GM23338 (cell line): ENCODE measurements around the gene ANKFN1. TPM values are rescaled to one million over a fixed set of nuclear protein-coding genes. Genes with fewer than 3 reads are reported as not detected.
A peak's percentile ranks its signal among the peaks of the same experiment; 100 is the strongest.

Source experiments
- ATAC-seq: fragments of 200-7000 bp; cut with Tn5 transposase; 3 replicates; pipeline ENCODE4 v1.9.1; 2020
- DNase-seq: peaks from one replicate; pipeline ENCODE4 v3.0.0-alpha.2; 2015; ENCODE audit warnings: low spot score
- H2AFZ ChIP-seq: fragments of 200-600 bp; sonication (generic); 2 replicates; pipeline ENCODE4 v1.8.0; 2016; ENCODE audit warnings: antibody characterized with exemption, mild to moderate bottlenecking, moderate library complexity
- H3F3A ChIP-seq: fragments of 200-600 bp; sonication (generic); replicated peaks from 2 replicates; pipeline ENCODE4 v1.8.0; 2017; ENCODE audit warnings: antibody characterized with exemption, mixed run types, low read depth
- H3K27ac ChIP-seq: fragments of 200-600 bp; sonication (generic); 2 replicates; pipeline ENCODE4 v1.6.1; 2016; ENCODE audit warnings: low read depth
- H3K27me3 ChIP-seq: fragments of 200-600 bp; sonication (generic); 2 replicates; pipeline ENCODE4 v1.8.0; 2016; ENCODE audit warnings: mild to moderate bottlenecking, mixed run types, moderate library complexity; ENCODE audit not compliant: insufficient read depth
- H3K36me3 ChIP-seq: fragments of 200-600 bp; sonication (generic); 2 replicates; pipeline ENCODE4 v1.8.0; 2016; ENCODE audit warnings: mild to moderate bottlenecking; ENCODE audit not compliant: insufficient read depth
- H3K4me1 ChIP-seq: fragments of 200-600 bp; sonication (generic); 2 replicates; pipeline ENCODE4 v1.8.0; 2016; ENCODE audit warnings: mild to moderate bottlenecking, moderate library complexity; ENCODE audit not compliant: insufficient read depth
- H3K4me2 ChIP-seq: fragments of 200-600 bp; sonication (generic); 2 replicates; pipeline ENCODE4 v1.7.1; 2017; ENCODE audit warnings: mixed run types
- H3K4me3 ChIP-seq: fragments of 200-600 bp; sonication (generic); 2 replicates; pipeline ENCODE4 v1.6.1; 2016; ENCODE audit warnings: mixed run types
- H3K79me2 ChIP-seq: fragments of 200-600 bp; sonication (generic); replicated peaks from 2 replicates; pipeline ENCODE4 v1.8.0; 2017; ENCODE audit warnings: mild to moderate bottlenecking; ENCODE audit not compliant: insufficient read depth
- H3K9me2 ChIP-seq: fragments of 200-600 bp; sonication (generic); 2 replicates; pipeline ENCODE4 v1.8.0; 2017; ENCODE audit not compliant: insufficient read depth
- H4K20me1 ChIP-seq: fragments of 200-600 bp; sonication (generic); replicated peaks from 2 replicates; pipeline ENCODE4 v1.8.0; 2017; ENCODE audit warnings: mild to moderate bottlenecking; ENCODE audit not compliant: insufficient read depth
- H3K27ac Mint-ChIP-seq: 2 replicates; pipeline ENCODE4 v1.8.0; 2020; ENCODE audit warnings: inconsistent platforms, mild to moderate bottlenecking, moderate library complexity, mixed read lengths
- H3K27me3 Mint-ChIP-seq: 3 replicates; pipeline ENCODE4 v1.8.0; 2022; ENCODE audit warnings: low read depth, mild to moderate bottlenecking, moderate library complexity, mixed read lengths, inconsistent platforms; ENCODE audit not compliant: insufficient read depth, poor library complexity
- H3K36me3 Mint-ChIP-seq: 3 replicates; pipeline ENCODE4 v1.8.0; 2021; ENCODE audit warnings: low read depth, mild to moderate bottlenecking, inconsistent platforms, moderate library complexity, mixed read lengths
- H3K4me1 Mint-ChIP-seq: 3 replicates; pipeline ENCODE4 v1.8.0; 2020; ENCODE audit warnings: mild to moderate bottlenecking, inconsistent platforms, mixed read lengths
- H3K4me3 Mint-ChIP-seq: 3 replicates; pipeline ENCODE4 v1.8.0; 2021; ENCODE audit warnings: moderate library complexity, mild to moderate bottlenecking, inconsistent platforms, mixed read lengths
- H3K9me3 Mint-ChIP-seq: 3 replicates; pipeline ENCODE4 v1.8.0; 2020; ENCODE audit warnings: moderate library complexity, mild to moderate bottlenecking, inconsistent platforms, mixed read lengths
- EZH2 ChIP-seq: fragments of 200-600 bp; sonication (generic); IDR thresholded peaks from one replicate; pipeline ENCODE4 v1.8.0; 2017; ENCODE audit warnings: antibody characterized with exemption, mild to moderate bottlenecking, low read depth; ENCODE audit not compliant: unreplicated experiment
- NANOG ChIP-seq: IDR thresholded peaks from 2 replicates; pipeline ENCODE4 v1.6.1; 2016; ENCODE audit warnings: antibody characterized with exemption, borderline replicate concordance
- POLR2AphosphoS5 ChIP-seq: IDR thresholded peaks from 2 replicates; pipeline ENCODE4 v1.6.1; 2016; ENCODE audit warnings: antibody characterized with exemption, low read depth
- STAT1 ChIP-seq: IDR thresholded peaks from one replicate; pipeline ENCODE4 v1.6.1; 2016; ENCODE audit warnings: antibody characterized with exemption; ENCODE audit not compliant: unreplicated experiment
- ZNF114 ChIP-seq: fragments of 250-450 bp; sonication (Bioruptor Pico); IDR thresholded peaks from 2 replicates; pipeline ENCODE4 v1.5.0; 2020; ENCODE audit warnings: mild to moderate bottlenecking, moderate library complexity
- polyA plus RNA-seq: library from polyadenylated mRNA; unstranded; fragments of >200 nt; fragmentation: Nextera tagmentation; extraction: Ambion mirVana; gene quantifications from 2 replicates; pipeline ENCODE4 v1.2.1, GENCODE V29; 2016
- total RNA-seq: library from RNA; depleted of rRNA; stranded (reverse); fragments of >200 nt; shearing (Covaris generic); gene quantifications from 2 replicates; pipeline ENCODE4 v1.2.3, GENCODE V29; 2014
- TF ChIP-seq, protein P1 (sequence below): fragments of 250-450 bp; sonication (Bioruptor Pico); IDR thresholded peaks from 2 replicates; pipeline ENCODE4 v1.5.0; 2020; ENCODE audit warnings: mild to moderate bottlenecking, moderate library complexity
- TF ChIP-seq, protein P2 (sequence below): IDR thresholded peaks from one replicate; pipeline ENCODE4 v1.6.1; 2018; ENCODE audit warnings: antibody characterized with exemption; ENCODE audit not compliant: unreplicated experiment
- TF ChIP-seq, protein P3 (sequence below), 2 experiments: fragments of 200-600 bp in 1 of 2; sonication (generic) in 1 of 2; conservative IDR thresholded peaks; 2 replicates each; pipeline versions ENCODE4 v1.5.1 to v1.6.1; 2016 to 2017; ENCODE audit warnings: antibody characterized with exemption in 2 of 2, low read depth in 2 of 2, mild to moderate bottlenecking in 2 of 2, moderate library complexity in 1 of 2

Gene ANKFN1
- total and polyA plus RNA-seq, 2 experiments from 2014 or later: not detected

- Mint-ChIP-seq H3K27me3 (peaks cover 4% of the 10 kb centered on the region), H3K9me3 (no peaks in the 10 kb centered on the region; the same call in 2 of the 3 replicates), H3K27ac (no peak overlapping the region), H3K4me3 (no peak overlapping the region), H3K36me3 (no peaks in the 10 kb centered on the region), H3K4me1 (peaks cover 31% of the 10 kb centered on the region)
- TF ChIP-seq STAT1: no peak
- TF ChIP-seq, protein P1, sequence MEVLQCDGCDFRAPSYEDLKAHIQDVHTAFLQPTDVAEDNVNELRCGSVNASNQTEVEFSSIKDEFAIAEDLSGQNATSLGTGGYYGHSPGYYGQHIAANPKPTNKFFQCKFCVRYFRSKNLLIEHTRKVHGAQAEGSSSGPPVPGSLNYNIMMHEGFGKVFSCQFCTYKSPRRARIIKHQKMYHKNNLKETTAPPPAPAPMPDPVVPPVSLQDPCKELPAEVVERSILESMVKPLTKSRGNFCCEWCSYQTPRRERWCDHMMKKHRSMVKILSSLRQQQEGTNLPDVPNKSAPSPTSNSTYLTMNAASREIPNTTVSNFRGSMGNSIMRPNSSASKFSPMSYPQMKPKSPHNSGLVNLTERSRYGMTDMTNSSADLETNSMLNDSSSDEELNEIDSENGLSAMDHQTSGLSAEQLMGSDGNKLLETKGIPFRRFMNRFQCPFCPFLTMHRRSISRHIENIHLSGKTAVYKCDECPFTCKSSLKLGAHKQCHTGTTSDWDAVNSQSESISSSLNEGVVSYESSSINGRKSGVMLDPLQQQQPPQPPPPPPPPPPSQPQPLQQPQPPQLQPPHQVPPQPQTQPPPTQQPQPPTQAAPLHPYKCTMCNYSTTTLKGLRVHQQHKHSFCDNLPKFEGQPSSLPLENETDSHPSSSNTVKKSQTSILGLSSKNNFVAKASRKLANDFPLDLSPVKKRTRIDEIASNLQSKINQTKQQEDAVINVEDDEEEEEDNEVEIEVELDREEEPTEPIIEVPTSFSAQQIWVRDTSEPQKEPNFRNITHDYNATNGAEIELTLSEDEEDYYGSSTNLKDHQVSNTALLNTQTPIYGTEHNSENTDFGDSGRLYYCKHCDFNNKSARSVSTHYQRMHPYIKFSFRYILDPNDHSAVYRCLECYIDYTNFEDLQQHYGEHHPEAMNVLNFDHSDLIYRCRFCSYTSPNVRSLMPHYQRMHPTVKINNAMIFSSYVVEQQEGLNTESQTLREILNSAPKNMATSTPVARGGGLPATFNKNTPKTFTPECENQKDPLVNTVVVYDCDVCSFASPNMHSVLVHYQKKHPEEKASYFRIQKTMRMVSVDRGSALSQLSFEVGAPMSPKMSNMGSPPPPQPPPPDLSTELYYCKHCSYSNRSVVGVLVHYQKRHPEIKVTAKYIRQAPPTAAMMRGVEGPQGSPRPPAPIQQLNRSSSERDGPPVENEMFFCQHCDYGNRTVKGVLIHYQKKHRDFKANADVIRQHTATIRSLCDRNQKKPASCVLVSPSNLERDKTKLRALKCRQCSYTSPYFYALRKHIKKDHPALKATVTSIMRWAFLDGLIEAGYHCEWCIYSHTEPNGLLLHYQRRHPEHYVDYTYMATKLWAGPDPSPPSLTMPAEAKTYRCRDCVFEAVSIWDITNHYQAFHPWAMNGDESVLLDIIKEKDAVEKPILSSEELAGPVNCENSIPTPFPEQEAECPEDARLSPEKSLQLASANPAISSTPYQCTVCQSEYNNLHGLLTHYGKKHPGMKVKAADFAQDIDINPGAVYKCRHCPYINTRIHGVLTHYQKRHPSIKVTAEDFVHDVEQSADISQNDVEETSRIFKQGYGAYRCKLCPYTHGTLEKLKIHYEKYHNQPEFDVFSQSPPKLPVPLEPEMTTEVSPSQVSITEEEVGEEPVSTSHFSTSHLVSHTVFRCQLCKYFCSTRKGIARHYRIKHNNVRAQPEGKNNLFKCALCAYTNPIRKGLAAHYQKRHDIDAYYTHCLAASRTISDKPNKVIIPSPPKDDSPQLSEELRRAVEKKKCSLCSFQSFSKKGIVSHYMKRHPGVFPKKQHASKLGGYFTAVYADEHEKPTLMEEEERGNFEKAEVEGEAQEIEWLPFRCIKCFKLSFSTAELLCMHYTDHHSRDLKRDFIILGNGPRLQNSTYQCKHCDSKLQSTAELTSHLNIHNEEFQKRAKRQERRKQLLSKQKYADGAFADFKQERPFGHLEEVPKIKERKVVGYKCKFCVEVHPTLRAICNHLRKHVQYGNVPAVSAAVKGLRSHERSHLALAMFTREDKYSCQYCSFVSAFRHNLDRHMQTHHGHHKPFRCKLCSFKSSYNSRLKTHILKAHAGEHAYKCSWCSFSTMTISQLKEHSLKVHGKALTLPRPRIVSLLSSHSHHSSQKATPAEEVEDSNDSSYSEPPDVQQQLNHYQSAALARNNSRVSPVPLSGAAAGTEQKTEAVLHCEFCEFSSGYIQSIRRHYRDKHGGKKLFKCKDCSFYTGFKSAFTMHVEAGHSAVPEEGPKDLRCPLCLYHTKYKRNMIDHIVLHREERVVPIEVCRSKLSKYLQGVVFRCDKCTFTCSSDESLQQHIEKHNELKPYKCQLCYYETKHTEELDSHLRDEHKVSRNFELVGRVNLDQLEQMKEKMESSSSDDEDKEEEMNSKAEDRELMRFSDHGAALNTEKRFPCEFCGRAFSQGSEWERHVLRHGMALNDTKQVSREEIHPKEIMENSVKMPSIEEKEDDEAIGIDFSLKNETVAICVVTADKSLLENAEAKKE: no peak
- Histone ChIP-seq H3K79me2 (no peaks in the 10 kb centered on the region), H3K27me3 (no peaks in the 10 kb centered on the region), H3F3A (no peaks in the 10 kb centered on the region), H3K4me1 (peaks cover 23% of the 10 kb centered on the region), H3K36me3 (no peaks in the 10 kb centered on the region), H3K4me3 (no peak overlapping the region), H3K9me2 (no peaks in the 10 kb centered on the region; the same call in 1 of the 2 replicates), H2AFZ (peak overlapping the region; percentile 75; the same call in 1 of the 2 replicates), H3K27ac (no peak overlapping the region), H3K4me2 (peak overlapping the region; percentile 71; the same call in 1 of the 2 replicates), H4K20me1 (no peaks in the 10 kb centered on the region)
- no peak for DNase-seq
- no peak for ATAC-seq
Measured at GRCh38 chr17:56160422-56160821, 7.1 kb downstream of the ANKFN1 start.

GRCh38 chr17:56165072-56165641 is 11.9 kb downstream of the ANKFN1 start:
- no peak overlapping the region for H2AFZ ChIP-seq
- no peaks in the 10 kb centered on the region for H4K20me1 ChIP-seq
- no peaks in the 10 kb centered on the region for H3K36me3 Mint-ChIP-seq
- no peaks in the 10 kb centered on the region for H3K79me2 ChIP-seq
- no peak for DNase-seq
- peaks cover 13% of the 10 kb centered on the region for H3K4me1 ChIP-seq
- no peaks in the 10 kb centered on the region for H3K36me3 ChIP-seq
- peaks cover 3% of the 10 kb centered on the region for H3K9me2 ChIP-seq
- no peak overlapping the region for H3K27ac ChIP-seq
- H3K4me3 Mint-ChIP-seq: no peak overlapping the region
- H3K27ac Mint-ChIP-seq: no peak overlapping the region
- peaks cover 2% of the 10 kb centered on the region for H3K27me3 Mint-ChIP-seq
- no peaks in the 10 kb centered on the region for H3F3A ChIP-seq
- H3K4me1 Mint-ChIP-seq: peaks cover 11% of the 10 kb centered on the region
- ATAC-seq: no peak
- H3K4me2 ChIP-seq: no peak overlapping the region
- H3K27me3 ChIP-seq: no peaks in the 10 kb centered on the region
- H3K4me3 ChIP-seq: no peak overlapping the region
- H3K9me3 Mint-ChIP-seq: peaks cover 3% of the 10 kb centered on the region; the same call in 2 of the 3 replicates
- TF ChIP-seq NANOG (no peak), EZH2 (no peak), ZNF114 (CRISPR knock-in tag) (no peak), POLR2AphosphoS5 (no peak)
- TF ChIP-seq, protein P2, sequence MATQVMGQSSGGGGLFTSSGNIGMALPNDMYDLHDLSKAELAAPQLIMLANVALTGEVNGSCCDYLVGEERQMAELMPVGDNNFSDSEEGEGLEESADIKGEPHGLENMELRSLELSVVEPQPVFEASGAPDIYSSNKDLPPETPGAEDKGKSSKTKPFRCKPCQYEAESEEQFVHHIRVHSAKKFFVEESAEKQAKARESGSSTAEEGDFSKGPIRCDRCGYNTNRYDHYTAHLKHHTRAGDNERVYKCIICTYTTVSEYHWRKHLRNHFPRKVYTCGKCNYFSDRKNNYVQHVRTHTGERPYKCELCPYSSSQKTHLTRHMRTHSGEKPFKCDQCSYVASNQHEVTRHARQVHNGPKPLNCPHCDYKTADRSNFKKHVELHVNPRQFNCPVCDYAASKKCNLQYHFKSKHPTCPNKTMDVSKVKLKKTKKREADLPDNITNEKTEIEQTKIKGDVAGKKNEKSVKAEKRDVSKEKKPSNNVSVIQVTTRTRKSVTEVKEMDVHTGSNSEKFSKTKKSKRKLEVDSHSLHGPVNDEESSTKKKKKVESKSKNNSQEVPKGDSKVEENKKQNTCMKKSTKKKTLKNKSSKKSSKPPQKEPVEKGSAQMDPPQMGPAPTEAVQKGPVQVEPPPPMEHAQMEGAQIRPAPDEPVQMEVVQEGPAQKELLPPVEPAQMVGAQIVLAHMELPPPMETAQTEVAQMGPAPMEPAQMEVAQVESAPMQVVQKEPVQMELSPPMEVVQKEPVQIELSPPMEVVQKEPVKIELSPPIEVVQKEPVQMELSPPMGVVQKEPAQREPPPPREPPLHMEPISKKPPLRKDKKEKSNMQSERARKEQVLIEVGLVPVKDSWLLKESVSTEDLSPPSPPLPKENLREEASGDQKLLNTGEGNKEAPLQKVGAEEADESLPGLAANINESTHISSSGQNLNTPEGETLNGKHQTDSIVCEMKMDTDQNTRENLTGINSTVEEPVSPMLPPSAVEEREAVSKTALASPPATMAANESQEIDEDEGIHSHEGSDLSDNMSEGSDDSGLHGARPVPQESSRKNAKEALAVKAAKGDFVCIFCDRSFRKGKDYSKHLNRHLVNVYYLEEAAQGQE: no peak
- TF ChIP-seq, protein P3, sequence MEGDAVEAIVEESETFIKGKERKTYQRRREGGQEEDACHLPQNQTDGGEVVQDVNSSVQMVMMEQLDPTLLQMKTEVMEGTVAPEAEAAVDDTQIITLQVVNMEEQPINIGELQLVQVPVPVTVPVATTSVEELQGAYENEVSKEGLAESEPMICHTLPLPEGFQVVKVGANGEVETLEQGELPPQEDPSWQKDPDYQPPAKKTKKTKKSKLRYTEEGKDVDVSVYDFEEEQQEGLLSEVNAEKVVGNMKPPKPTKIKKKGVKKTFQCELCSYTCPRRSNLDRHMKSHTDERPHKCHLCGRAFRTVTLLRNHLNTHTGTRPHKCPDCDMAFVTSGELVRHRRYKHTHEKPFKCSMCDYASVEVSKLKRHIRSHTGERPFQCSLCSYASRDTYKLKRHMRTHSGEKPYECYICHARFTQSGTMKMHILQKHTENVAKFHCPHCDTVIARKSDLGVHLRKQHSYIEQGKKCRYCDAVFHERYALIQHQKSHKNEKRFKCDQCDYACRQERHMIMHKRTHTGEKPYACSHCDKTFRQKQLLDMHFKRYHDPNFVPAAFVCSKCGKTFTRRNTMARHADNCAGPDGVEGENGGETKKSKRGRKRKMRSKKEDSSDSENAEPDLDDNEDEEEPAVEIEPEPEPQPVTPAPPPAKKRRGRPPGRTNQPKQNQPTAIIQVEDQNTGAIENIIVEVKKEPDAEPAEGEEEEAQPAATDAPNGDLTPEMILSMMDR (conservative IDR thresholded peaks at IDR 0.05; ENCODE audit: low read depth in 2 of 2): no peak
